H7 (cell line): ENCODE results near the gene PPP1R13B. TPM values are rescaled to one million over a fixed set of nuclear protein-coding genes. Genes with fewer than 3 reads are reported as not detected.
A peak's percentile ranks its signal among the peaks of the same experiment; 100 is the strongest.
"Not testable (repeated sequence)": the region's sequence is repeated elsewhere in the genome, so short reads cannot be mapped to it uniquely, and the experiment has no call there.

ENCODE experiments used
- DNase-seq: peaks from one replicate; pipeline ENCODE4 v3.0.0; 2012
- H3K27me3 ChIP-seq: 2 replicates; pipeline ENCODE4 v1.6.0; 2011; ENCODE audit warnings: mild to moderate bottlenecking, low read length; ENCODE audit not compliant: control insufficient read depth, insufficient read depth
- H3K36me3 ChIP-seq: replicated peaks from 2 replicates; pipeline ENCODE4 v1.5.1; 2011; ENCODE audit warnings: low read length; ENCODE audit not compliant: control insufficient read depth, insufficient read depth
- H3K4me3 ChIP-seq: 2 replicates; pipeline ENCODE4 v1.5.1; 2011; ENCODE audit warnings: low read depth, mild to moderate bottlenecking, control low read depth, low read length, moderate library complexity; ENCODE audit not compliant: insufficient read depth
- total RNA-seq: library from RNA; depleted of rRNA; stranded (reverse); fragments of >200 nt; shearing (Covaris generic); gene quantifications from 2 replicates; pipeline ENCODE4 v1.2.3, GENCODE V29; 2014

Gene PPP1R13B
- total RNA-seq, 1 experiment from 2014 or later, result 2.8 TPM

DNA sequence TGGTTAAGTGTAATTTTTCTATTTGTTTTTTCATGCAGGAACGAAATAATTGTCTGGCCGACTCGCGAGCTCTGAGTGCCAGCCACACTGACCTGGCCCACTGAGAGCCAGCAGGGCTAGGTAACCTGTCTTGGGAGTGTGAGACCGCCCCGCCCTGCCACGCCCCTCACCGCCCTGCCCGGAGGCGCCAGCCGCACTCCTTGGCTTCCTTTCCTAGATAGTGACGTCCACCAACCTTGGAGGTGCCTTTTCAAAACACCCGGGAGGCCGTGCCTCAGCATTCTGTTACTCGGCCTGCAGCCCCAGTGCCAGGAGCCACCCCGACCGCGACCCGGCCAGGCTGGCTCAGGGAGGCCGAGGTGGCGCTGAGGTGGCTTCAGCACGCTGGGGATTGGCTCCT lies 153.9 kb downstream of the PPP1R13B start:
- H3K36me3 ChIP-seq, result peaks cover 11% of the 10 kb centered on the region
- H3K27me3 ChIP-seq, result no peaks in the 10 kb centered on the region
- H3K4me3 ChIP-seq, result no peak overlapping the region
- DNase-seq, result peak; percentile 51

DNA sequence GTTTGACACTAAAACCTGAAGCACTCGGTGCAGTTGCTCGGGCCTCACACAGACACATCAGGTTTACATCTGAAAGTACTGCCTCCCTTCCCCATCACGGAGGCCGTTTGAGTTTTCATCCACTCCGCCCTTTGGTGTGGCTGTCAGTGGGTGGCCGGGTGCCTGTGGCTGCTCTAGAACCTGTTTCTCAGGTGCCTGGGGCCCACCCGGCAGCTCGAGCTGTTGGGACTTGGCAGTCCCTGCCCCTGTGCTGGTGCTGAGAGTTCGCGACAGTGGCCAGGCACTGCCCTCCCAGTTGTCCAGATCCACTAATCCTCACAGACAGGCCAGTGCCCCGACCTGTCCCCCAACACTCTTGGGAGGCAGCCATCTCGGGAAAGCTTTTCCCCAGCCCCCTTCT lies 154.5 kb downstream of the PPP1R13B start:
- Histone ChIP-seq H3K4me3 (no peak overlapping the region), H3K36me3 (peaks cover 12% of the 10 kb centered on the region), H3K27me3 (no peaks in the 10 kb centered on the region)
- DNase-seq, result peak; percentile 43

DNA sequence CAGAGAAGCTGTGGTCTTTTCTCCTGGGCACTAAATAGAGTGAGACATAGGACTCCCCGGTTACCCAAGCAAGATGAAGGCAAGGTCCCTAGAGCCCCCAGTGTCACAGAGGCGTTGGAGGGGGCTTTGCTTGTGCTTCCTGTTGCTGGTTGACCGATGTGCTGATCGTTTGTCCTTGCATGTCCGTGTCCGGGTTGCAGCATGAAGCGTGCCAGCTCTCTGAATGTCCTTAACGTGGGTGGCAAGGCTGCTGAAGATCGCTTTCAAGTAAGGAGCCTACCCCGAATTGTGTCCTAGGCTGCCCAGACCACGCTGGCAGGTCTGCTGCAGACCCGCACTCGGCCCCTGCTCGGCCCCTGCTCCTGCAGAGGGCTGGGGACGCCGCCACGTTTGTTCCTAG lies 155.2 kb downstream of the PPP1R13B start:
- Histone ChIP-seq H3K4me3 (no peak overlapping the region), H3K27me3 (no peaks in the 10 kb centered on the region), H3K36me3 (peaks cover 10% of the 10 kb centered on the region)
- DNase-seq, result no peak

DNA sequence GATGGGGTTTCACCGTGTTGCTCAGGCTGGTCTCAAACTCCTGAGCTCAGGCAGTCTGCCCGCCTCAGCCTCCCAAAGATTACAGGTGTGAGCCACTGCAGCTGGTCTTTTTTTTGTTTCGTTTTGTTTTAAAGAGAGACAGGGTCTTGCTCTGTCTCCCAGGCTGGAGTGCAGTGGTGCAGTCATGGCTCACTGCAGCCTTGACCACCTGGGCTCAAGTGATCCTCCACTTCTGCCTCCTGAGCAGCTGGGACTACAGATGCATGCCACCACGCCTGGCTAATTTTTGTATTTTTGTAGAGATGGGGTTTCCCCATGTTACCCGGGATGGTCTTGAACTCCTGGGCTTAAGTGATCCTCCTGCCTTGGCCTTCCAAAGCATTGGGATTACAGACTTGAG lies 155.7 kb downstream of the PPP1R13B start:
- H3K4me3 ChIP-seq, H3K27me3 ChIP-seq, DNase-seq: not testable (repeated sequence)
- H3K36me3 ChIP-seq, result peaks cover 10% of the 10 kb centered on the region

DNA sequence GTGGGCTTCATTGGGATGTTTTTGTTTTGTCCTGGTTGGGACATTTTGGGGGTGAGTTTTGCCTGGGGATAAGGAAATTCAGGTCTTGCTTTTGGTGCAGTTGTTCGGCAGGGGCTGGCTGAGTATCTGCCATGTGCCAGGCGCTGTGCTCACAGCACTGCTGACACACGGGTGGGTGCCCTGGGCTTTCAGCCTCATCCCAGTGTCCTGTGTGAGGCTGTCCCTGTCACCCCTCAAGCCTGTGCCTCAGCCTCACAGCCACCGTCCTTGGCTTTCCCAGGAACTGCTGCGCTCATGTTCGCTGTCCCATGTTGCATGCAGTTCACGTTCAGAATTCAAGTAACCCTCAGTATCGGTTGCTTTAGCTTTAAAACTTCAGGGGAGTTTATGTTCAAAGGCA lies 157.0 kb downstream of the PPP1R13B start:
- peaks cover 11% of the 10 kb centered on the region for H3K36me3 ChIP-seq
- no peaks in the 10 kb centered on the region for H3K27me3 ChIP-seq
- DNase-seq, result no peak

DNA sequence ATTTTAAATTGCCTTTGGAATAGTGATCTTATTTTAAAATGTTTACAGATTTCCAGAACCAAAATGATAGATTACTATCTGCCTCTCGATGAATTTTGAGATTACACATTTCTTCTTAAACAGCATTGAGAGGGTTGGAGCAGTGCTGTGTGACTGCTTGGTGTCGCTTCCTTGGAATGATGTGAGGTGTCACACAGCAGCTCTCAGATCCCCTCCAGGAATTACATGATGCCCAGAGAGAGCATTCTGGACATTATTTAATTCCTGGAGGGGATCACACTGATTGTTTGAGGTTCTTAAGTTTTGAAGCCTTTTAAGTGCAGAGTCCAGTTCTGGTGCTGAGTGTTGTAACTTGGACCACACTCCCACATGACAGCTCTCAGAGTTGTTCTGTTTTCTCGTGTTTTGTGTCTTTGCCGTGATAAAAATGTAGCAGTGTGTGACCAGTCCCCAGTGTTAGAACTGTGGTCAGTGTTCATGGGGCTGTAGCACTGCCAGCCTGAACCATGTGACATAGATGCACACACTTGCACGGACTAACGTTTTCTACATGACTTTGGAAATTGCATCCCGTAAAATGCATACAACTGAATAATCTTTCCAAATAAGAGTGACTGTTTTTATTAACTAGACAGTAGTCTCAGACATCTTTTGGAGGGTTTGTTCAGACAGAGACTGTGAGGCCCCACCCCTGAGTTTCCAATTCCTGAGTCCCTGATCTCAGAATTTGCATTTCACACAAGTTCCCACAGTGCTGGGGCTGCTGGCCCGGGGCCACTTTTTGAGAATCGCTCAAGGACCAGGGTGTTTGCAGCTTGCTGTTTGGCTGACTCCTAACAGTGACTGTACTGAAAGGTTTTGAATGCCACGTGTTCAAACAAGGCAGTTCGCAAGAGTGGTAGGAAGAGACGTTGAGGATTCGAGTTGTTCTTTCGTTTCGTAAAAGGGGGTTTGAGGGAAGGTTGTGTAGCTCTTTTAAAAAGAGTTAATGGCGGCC lies 158.2 kb downstream of the PPP1R13B start:
- no peak for DNase-seq
- Histone ChIP-seq H3K36me3 (peaks cover 10% of the 10 kb centered on the region), H3K27me3 (no peaks in the 10 kb centered on the region), H3K4me3 (no peak overlapping the region)

More for the DNA sequence above, 157.0 kb downstream of the PPP1R13B start:
- H3K4me3 ChIP-seq, result no peak overlapping the region

DNA sequence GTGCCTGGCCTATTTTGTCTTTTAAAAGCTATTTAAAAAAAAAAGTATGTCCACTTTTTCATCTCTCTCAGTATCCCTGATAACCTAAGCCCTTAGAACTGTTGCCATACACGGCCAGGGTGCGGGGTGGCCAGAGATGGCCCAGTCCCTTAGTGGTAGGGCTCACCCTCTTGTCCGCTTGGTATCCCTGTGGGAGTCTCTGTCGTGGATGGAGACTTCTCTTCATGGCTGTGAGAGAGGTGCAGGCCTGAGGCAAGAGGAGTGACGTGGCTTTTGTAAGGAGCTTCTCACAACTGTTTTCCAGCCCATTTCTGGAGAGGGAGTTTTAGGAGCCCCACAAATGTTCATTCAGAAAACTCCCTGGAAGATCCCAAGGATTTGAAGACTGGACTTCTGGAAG lies 158.9 kb downstream of the PPP1R13B start:
- DNase-seq, result no peak
- Histone ChIP-seq H3K27me3 (no peaks in the 10 kb centered on the region), H3K4me3 (no peak overlapping the region), H3K36me3 (peaks cover 10% of the 10 kb centered on the region)

DNA sequence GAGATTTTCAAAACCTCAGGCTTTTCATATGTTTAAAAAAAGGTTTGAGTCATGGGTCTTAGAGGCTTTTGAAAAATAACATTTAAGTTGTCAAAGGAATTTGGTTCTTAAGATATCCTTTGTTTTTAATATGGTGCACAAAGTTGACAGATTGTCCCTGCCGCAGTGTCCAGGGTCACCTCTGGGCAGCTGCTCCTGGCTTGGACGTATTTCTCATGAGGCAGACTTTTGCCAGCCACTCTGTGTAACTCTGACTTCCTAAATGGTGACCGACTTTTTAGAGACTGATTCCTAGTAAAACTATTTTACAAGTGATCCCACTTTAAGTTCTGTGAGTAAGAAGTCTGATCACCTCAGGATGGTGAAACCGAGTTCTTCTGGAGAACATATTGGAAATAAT lies 159.7 kb downstream of the PPP1R13B start:
- no peak overlapping the region for H3K4me3 ChIP-seq
- H3K36me3 ChIP-seq, result peaks cover 9% of the 10 kb centered on the region
- no peaks in the 10 kb centered on the region for H3K27me3 ChIP-seq
- DNase-seq, result no peak

DNA sequence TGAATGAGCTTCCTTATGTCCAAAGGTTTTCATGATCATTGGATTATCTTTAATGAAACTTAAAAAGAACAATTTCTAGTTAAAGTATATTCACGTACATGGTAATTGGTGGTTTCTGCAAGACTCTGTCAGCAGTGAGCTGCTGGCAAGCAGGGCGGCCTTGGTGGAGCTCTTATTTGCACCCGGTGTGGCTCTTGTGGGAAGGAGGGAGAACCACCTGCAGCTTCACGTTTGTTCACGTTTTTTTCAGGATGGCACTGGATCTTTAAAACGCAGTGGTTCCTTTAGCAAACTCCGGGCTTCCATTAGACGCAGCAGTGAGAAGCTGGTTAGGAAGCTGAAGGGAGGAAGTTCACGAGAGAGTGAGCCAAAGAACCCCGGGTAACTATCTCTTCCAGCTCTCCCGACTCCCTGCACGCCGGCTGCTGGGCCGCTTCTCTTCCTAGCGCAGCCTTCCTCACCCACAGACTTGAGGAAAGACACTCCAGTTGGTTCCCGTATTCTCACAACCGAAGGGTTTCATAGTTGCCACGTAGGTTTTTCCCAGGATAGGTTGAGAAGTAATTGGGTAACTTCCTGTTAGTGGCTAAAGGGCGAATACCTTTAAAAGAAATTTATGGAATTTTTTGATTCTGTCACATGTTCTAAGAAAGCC lies 160.4 kb downstream of the PPP1R13B start:
- DNase-seq, result no peak
- H3K36me3 ChIP-seq, result peaks cover 7% of the 10 kb centered on the region
- no peak overlapping the region for H3K4me3 ChIP-seq
- no peaks in the 10 kb centered on the region for H3K27me3 ChIP-seq

DNA sequence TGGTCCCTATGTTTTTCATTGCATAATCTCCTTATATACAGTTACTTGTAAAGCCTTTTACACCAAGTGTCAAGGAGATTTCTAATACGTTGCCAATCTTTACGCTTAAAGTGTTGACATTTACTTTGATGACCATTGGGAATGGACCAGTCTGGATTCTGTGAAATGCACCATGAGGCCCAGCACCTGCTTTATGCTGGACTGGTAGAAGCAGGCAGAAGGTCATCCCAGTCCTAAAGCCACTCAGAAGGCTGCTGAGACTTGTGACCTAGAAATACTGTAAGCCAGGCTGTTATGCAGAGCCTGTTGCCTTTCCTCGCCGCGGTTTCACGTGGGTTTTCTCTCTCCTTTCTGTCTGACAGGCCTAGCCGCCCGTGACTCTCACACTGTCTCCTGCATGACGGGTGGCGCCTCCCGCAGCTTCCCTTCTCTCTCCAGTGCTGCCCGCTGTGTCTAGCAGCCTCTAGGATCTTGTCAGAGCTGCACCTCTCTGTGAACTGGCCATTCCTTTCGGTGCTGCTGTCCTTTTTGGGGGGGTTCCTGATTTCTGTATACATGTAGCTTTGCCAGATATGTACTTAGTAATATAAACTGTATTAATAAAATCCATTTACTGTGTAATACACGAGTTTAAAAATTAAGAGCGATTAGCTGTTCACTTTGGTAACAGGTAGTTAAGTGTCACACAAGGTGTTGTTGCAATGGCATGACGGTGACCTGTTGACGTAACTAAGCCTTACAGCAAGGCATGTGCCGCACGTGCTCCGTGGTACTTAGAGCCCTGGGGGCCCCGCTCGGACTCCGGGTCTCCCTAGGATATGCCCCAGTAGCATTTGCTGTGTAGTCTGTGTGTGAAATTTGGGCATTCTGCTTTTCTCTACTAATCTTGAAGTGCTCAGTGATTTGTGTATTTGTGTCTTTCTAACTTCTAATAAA lies 161.8 kb downstream of the PPP1R13B start:
- no peaks in the 10 kb centered on the region for H3K27me3 ChIP-seq
- H3K4me3 ChIP-seq, result no peak overlapping the region
- DNase-seq, result no peak
- H3K36me3 ChIP-seq, result peaks cover 13% of the 10 kb centered on the region

DNA sequence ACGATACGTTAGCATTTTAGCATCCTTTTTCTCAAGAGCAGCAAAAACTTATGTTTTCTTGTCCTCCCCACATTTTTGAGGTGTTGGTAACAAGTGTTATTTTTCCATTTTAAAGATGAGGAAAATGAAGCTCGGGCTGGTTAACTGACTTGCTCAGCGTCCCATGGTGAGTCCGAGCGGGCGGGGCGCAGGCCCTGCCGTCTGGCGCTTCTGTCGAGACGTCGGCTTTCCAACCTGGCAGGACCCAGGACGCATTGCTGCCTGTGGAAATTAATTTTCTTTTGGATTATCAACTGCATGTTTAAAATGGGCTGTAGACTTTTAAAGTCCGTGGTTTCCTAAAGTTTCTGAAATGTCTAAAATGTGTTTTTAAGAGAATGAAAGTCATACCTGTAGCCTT lies 162.5 kb downstream of the PPP1R13B start:
- DNase-seq, result no peak
- Histone ChIP-seq H3K4me3 (no peak overlapping the region), H3K36me3 (peaks cover 17% of the 10 kb centered on the region)

DNA sequence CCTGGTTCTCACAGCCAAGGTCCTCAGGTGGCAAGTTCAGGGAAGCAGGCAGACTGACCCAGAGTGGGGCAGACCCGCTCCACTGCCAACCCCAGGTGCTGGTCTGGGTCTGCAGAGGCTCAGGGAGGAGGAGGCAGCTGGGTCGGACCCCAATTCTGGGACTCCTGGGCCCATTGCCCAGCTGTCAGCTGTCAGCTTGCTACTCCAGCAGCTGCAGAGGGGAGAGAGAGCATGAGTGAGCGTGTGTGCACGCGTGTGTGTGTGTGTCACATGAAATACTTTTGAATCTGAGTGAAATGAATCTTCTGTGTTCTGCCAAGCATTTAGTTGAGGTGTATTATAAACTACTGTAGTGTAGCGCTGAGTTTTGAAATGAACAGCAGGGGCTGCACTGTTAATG lies 162.9 kb downstream of the PPP1R13B start:
- H3K4me3 ChIP-seq, result no peak overlapping the region
- peak; percentile 42 for DNase-seq
- peaks cover 21% of the 10 kb centered on the region for H3K36me3 ChIP-seq
- no peaks in the 10 kb centered on the region for H3K27me3 ChIP-seq

More for the DNA sequence above, 162.5 kb downstream of the PPP1R13B start:
- H3K27me3 ChIP-seq, result no peaks in the 10 kb centered on the region
